Fibroblast of mammary gland (primary cell): ENCODE data around the gene PTGER3.
"Not testable (repeated sequence)": the region's sequence is repeated elsewhere in the genome, so short reads cannot be mapped to it uniquely, and the experiment has no call there.

Experiments used
- DNase-seq: peaks from one replicate; pipeline ENCODE4 v3.0.0-alpha.2; 2010; ENCODE audit warnings: low read depth
- H3K4me3 ChIP-seq: 2 replicates; pipeline ENCODE4 v1.5.1; 2011; ENCODE audit warnings: low read depth, mild to moderate bottlenecking, low read length, moderate library complexity; ENCODE audit not compliant: control insufficient read depth
- CTCF ChIP-seq: conservative IDR thresholded peaks from 2 replicates; pipeline ENCODE4 v1.5.1; 2011; ENCODE audit warnings: low read depth, low read length, inconsistent platforms; ENCODE audit not compliant: control insufficient read depth, insufficient read depth

The PTGER3 gene

GRCh38 chr1:70945251-70945650 is 102.4 kb downstream of the PTGER3 start:
- no peak for DNase-seq
- no peak for TF ChIP-seq CTCF
- H3K4me3 ChIP-seq: no peak overlapping the region

- TF ChIP-seq CTCF: no peak
- H3K4me3 ChIP-seq: no peak overlapping the region
- no peak for DNase-seq
Observed at GRCh38 chr1:70941563-70941962, 106.1 kb downstream of the PTGER3 start.

- not testable (repeated sequence) for H3K4me3 ChIP-seq, DNase-seq
Observed at GRCh38 chr1:70940398-70940797, 107.2 kb downstream of the PTGER3 start.

- DNase-seq: peak; percentile 33
- no peak for TF ChIP-seq CTCF
- no peak overlapping the region for H3K4me3 ChIP-seq
Observed at GRCh38 chr1:70934194-70934961, 113.2 kb downstream of the PTGER3 start.

- no peak overlapping the region for H3K4me3 ChIP-seq
- TF ChIP-seq CTCF: no peak
- no peak for DNase-seq
Observed at GRCh38 chr1:70930062-70930461, 117.6 kb downstream of the PTGER3 start.

- TF ChIP-seq CTCF: no peak
- no peak overlapping the region for H3K4me3 ChIP-seq
- no peak for DNase-seq
Observed at GRCh38 chr1:70922196-70922595, 125.4 kb downstream of the PTGER3 start.
